A549 treated with AZD9567 at 1 μM for 4 hours (cell line): ENCODE results near the gene ZNF136. TPM values are rescaled to one million over a fixed set of nuclear protein-coding genes. Genes with fewer than 3 reads are reported as not detected.

Experiments
- total RNA-seq: library from RNA; stranded (reverse); fragments of 200-300 nt; extraction: Qiagen RNA extraction; gene quantifications from 5 replicates; pipeline ENCODE4 v1.2.3, GENCODE V29; 2022; ENCODE audit not compliant: insufficient read depth

The ZNF136 gene
- 1.4 to 3.9 TPM (median 1.7 TPM) in 5 replicates for total RNA-seq

GRCh38 chr19:12162882-12163806 lies at the start of gene ZNF136:
Gene ZNF136 (plus strand): TSS chr19:12163096. CDS start chr19:12163204, 108 bp downstream.

GRCh38 chr19:12139885-12140544 lies 22.9 kb upstream of the ZNF136 start, which contains the start of gene ZNF20:
Gene ZNF20 (minus strand): TSS chr19:12140350. CDS start chr19:12140182, 168 bp downstream.

GRCh38 chr19:12156223-12157058 lies 6.5 kb upstream of the ZNF136 start, which contains the start of gene ZNF625:
Gene ZNF625 (minus strand): TSS chr19:12156734. CDS start chr19:12156558, 176 bp downstream.

Other genes with a start within 250 kb of the ZNF136 start
- 0.27 to 0.33 TPM (median 0.32 TPM) in 4 of 5 replicates, not detected in the other for gene ZNF700, start 238.0 kb upstream of the ZNF136 start, total RNA-seq
- not detected in 5 replicates for gene ZNF763, start 198.1 kb upstream of the ZNF136 start, total RNA-seq
- not detected in 5 replicates for gene ZNF433, start 127.4 kb upstream of the ZNF136 start, total RNA-seq
- gene ZNF878, start 110.1 kb upstream of the ZNF136 start, total RNA-seq, result not detected in 5 replicates
- gene ZNF844, start 98.4 kb upstream of the ZNF136 start, total RNA-seq, result 0.02 TPM in 1 of 5 replicates, not detected in the others
- 0.03 to 0.21 TPM (median 0.10 TPM) in 4 of 5 replicates, not detected in the other for gene ZNF20, start 22.7 kb upstream of the ZNF136 start, total RNA-seq
- gene ZNF625, start 6.4 kb upstream of the ZNF136 start, total RNA-seq, result not detected in 5 replicates
- gene ZNF44, start 131.8 kb downstream of the ZNF136 start, total RNA-seq, result 0.59 to 0.85 TPM (median 0.76 TPM) in 5 replicates
- gene ZNF563, start 170.5 kb downstream of the ZNF136 start, total RNA-seq, result not detected in 5 replicates
- not detected in 5 replicates for gene ZNF442, start 202.6 kb downstream of the ZNF136 start, total RNA-seq
- gene ZNF799, start 238.2 kb downstream of the ZNF136 start, total RNA-seq, result 1.5 to 3.3 TPM (median 1.7 TPM) in 5 replicates